IMR-90 (cell line): ENCODE results near the gene FFAR3. TPM values are rescaled to one million over a fixed set of nuclear protein-coding genes. Genes with fewer than 3 reads are reported as not detected.
A peak's percentile ranks its signal among the peaks of the same experiment; 100 is the strongest.

Experiments used
- ATAC-seq: fragments of 200-7000 bp; cut with Tn5 transposase; 2 replicates; pipeline ENCODE4 v1.9.1; 2020; ENCODE audit warnings: low read depth, mild to moderate bottlenecking, moderate library complexity
- BruUV-seq: library from RNA; stranded (reverse); fragments of 400-500 nt; replicated peaks from 2 replicates; lab custom pipeline; 2021; lab: Mats Ljungman, UMichigan
- CTCF ChIA-PET: fragments of 300-600 bp; formaldehyde crosslinking; extraction: SDS; loops from one replicate; lab custom pipeline; 2021; ENCODE audit warnings: antibody characterized with exemption; lab: Yijun Ruan, JAX
- POLR2A ChIA-PET: fragments of 300-600 bp; sonication (Branson Sonifier 250); formaldehyde crosslinking; loops from one replicate; lab custom pipeline; 2022; ENCODE audit warnings: antibody characterized with exemption; ENCODE audit not compliant: unreplicated experiment; lab: Charles Lee
- DNase-seq: peaks from one replicate; pipeline ENCODE4 v3.0.0; 2013
- H2AFZ ChIP-seq: replicated peaks from 2 replicates; pipeline ENCODE3; 2013; ENCODE audit warnings: low read length, mild to moderate bottlenecking; ENCODE audit not compliant: poor library complexity
- H2AK5ac ChIP-seq: 2 replicates; pipeline ENCODE4 v1.6.1; 2013; ENCODE audit warnings: low read depth, low read length, inconsistent platforms
- H2AK9ac ChIP-seq: replicated peaks from 2 replicates; pipeline ENCODE3; 2013; ENCODE audit warnings: mild to moderate bottlenecking, low read depth, low read length, moderate library complexity; ENCODE audit not compliant: poor library complexity
- H2BK120ac ChIP-seq: 2 replicates; pipeline ENCODE4 v1.6.1; 2013; ENCODE audit warnings: low read depth, low read length, inconsistent platforms
- H2BK15ac ChIP-seq: 3 replicates; pipeline ENCODE4 v1.6.1; 2013; ENCODE audit warnings: low read depth, low read length, inconsistent platforms
- H2BK20ac ChIP-seq: 2 replicates; pipeline ENCODE4 v1.6.1; 2013; ENCODE audit warnings: low read depth, mild to moderate bottlenecking, inconsistent platforms, low read length, moderate library complexity
- H2BK5ac ChIP-seq: 2 replicates; pipeline ENCODE4 v1.6.1; 2013; ENCODE audit warnings: mild to moderate bottlenecking, low read depth, low read length, inconsistent platforms; ENCODE audit not compliant: poor library complexity, severe bottlenecking
- H3K14ac ChIP-seq: replicated peaks from 2 replicates; pipeline ENCODE4 v1.6.1; 2013; ENCODE audit warnings: low read depth, low read length, inconsistent platforms
- H3K18ac ChIP-seq: 2 replicates; pipeline ENCODE4 v1.6.1; 2013; ENCODE audit warnings: low read depth, low read length, control low read depth
- H3K23ac ChIP-seq: 2 replicates; pipeline ENCODE4 v1.6.1; 2013; ENCODE audit warnings: low read depth, low read length, inconsistent platforms
- H3K27ac ChIP-seq: 2 replicates; pipeline ENCODE4 v1.5.1; 2013; ENCODE audit warnings: mild to moderate bottlenecking, control low read depth, low read length; ENCODE audit not compliant: insufficient read depth
- H3K27me3 ChIP-seq: 2 replicates; pipeline ENCODE4 v1.6.1; 2013; ENCODE audit warnings: low read length; ENCODE audit not compliant: control insufficient read depth, insufficient read depth
- H3K36me3 ChIP-seq: 2 replicates; pipeline ENCODE4 v1.6.1; 2013; ENCODE audit warnings: low read length, mixed read lengths; ENCODE audit not compliant: control insufficient read depth, insufficient read depth
- H3K4ac ChIP-seq: 2 replicates; pipeline ENCODE4 v1.6.1; 2013; ENCODE audit warnings: low read depth, low read length, inconsistent platforms
- H3K4me1 ChIP-seq: 2 replicates; pipeline ENCODE4 v1.6.1; 2013; ENCODE audit warnings: low read length, mixed read lengths; ENCODE audit not compliant: control insufficient read depth, insufficient read depth
- H3K4me2 ChIP-seq: 2 replicates; pipeline ENCODE4 v1.6.1; 2013; ENCODE audit warnings: low read depth, mild to moderate bottlenecking, control low read depth, low read length, moderate library complexity
- H3K4me3 ChIP-seq: 2 replicates; pipeline ENCODE4 v1.5.1; 2013; ENCODE audit warnings: low read depth, mild to moderate bottlenecking, control low read depth, low read length, moderate library complexity; ENCODE audit not compliant: insufficient read depth
- H3K56ac ChIP-seq: 2 replicates; pipeline ENCODE4 v1.6.1; 2013; ENCODE audit warnings: low read length, inconsistent platforms; ENCODE audit not compliant: insufficient read depth; ENCODE audit errors: extremely low read depth
- H3K79me1 ChIP-seq, 2 experiments: 2 replicates each; pipeline ENCODE4 v1.6.1; 2013; ENCODE audit warnings: low read length in 2 of 2, inconsistent platforms in 1 of 2, low read depth in 1 of 2
- H3K9ac ChIP-seq: 2 replicates; pipeline ENCODE4 v1.6.1; 2013; ENCODE audit warnings: low read depth, low read length, control low read depth
- H3K9me1 ChIP-seq: 2 replicates; pipeline ENCODE4 v1.6.1; 2013; ENCODE audit warnings: low read length, inconsistent platforms; ENCODE audit not compliant: insufficient read depth
- H3K9me3 ChIP-seq: 2 replicates; pipeline ENCODE4 v1.6.1; 2013; ENCODE audit warnings: low read length; ENCODE audit not compliant: control insufficient read depth, insufficient read depth
- H4K20me1 ChIP-seq: 2 replicates; pipeline ENCODE4 v1.6.1; 2013; ENCODE audit warnings: low read length, inconsistent platforms; ENCODE audit not compliant: insufficient read depth
- H4K5ac ChIP-seq: 2 replicates; pipeline ENCODE4 v1.6.1; 2013; ENCODE audit warnings: mild to moderate bottlenecking, low read depth, low read length, control low read depth
- H4K8ac ChIP-seq, 2 experiments: 2 replicates each; pipeline ENCODE4 v1.6.1; 2013; ENCODE audit warnings: low read depth in 2 of 2, low read length in 2 of 2, control low read depth in 1 of 2, inconsistent platforms in 1 of 2
- H4K91ac ChIP-seq: 2 replicates; pipeline ENCODE4 v1.6.1; 2013; ENCODE audit warnings: low read depth, low read length, inconsistent platforms; ENCODE audit not compliant: insufficient read depth
- BHLHE40 ChIP-seq: fragments of 150-350 bp; IDR thresholded peaks from 2 replicates; pipeline ENCODE4 v1.6.1; 2016; ENCODE audit warnings: mild to moderate bottlenecking, low read depth, low read length
- CTCF ChIP-seq: conservative IDR thresholded peaks from 2 replicates; pipeline ENCODE4 v1.5.1; 2012; ENCODE audit warnings: mild to moderate bottlenecking, low read depth, low read length, improper control_type of control experiment
- NFE2L2 ChIP-seq: fragments of 150-350 bp; IDR thresholded peaks from 2 replicates; pipeline ENCODE4 v1.6.1; 2016; ENCODE audit warnings: low read depth, mild to moderate bottlenecking, low read length
- WGBS, 2 experiments: methylation state at CpG; one replicate each; pipeline versions ENCODE4 v1.1.5 to v1.1.7; 2013; ENCODE audit warnings: missing lambda C conversion rate in 2 of 2; ENCODE audit not compliant: insufficient read length in 1 of 2; ENCODE audit errors: extremely low coverage in 2 of 2; 5-methylcytosine and 5-hydroxymethylcytosine counted together
- dilution Hi-C: fragments of 300-500 bp; cut with HindIII; formaldehyde crosslinking; loops from one replicate; pipeline ENCODE4 v1.14.3; 2018; ENCODE audit warnings: low sequenced_read_pairs; ENCODE audit not compliant: unreplicated experiment
- in situ Hi-C: fragments of 300-500 bp; cut with MboI; formaldehyde crosslinking; loops from 3 replicates; pipeline ENCODE4 v1.14.3; 2019; ENCODE audit warnings: low sequenced_read_pairs, inconsistent platforms, mixed read lengths
- intact Hi-C: fragments of 100-400 bp; cut with micrococcal nuclease; formaldehyde crosslinking; loops from 2 replicates; pipeline ENCODE4 v1.10.0; 2022
- polyA plus RNA-seq, 3 experiments: library from polyadenylated mRNA; depleted of rRNA; stranded (reverse); fragments of >200 nt; gene quantifications; 2 replicates each; pipeline ENCODE4 v1.2.3, GENCODE V29; 2012; ENCODE audit warnings: low replicate concordance in 1 of 3
- total RNA-seq: library from RNA; depleted of rRNA; stranded (reverse); fragments of >200 nt; gene quantifications from 2 replicates; pipeline ENCODE4 v1.2.3, GENCODE V29; 2012
- TF ChIP-seq, protein P1 (sequence below): fragments of 150-350 bp; IDR thresholded peaks from 2 replicates; pipeline ENCODE4 v1.6.1; 2017; ENCODE audit warnings: mild to moderate bottlenecking, antibody characterized with exemption, low read length, low read depth

FFAR3 gene
- total and polyA plus RNA-seq, 2 of the 4 experiments (the other 2 are of a cell fraction) = not detected

GRCh38 chr19:35380450-35381124 is 22.3 kb downstream of the FFAR3 start:
- H3K23ac ChIP-seq = no peak overlapping the region
- H2AK9ac ChIP-seq = no peak overlapping the region
- no peak overlapping the region for H4K8ac ChIP-seq
- no peak overlapping the region for H3K56ac ChIP-seq
- H4K5ac ChIP-seq = no peak overlapping the region
- in situ Hi-C loops (no loop called here), intact Hi-C loops (no loop called here), dilution Hi-C loops (no loop called here)
- no peak overlapping the region for H3K18ac ChIP-seq
- no peak overlapping the region for H3K14ac ChIP-seq
- 40% methylated on average over 2 of the region's 9 CpGs; no CpG with 5 or more reads in 1 of the 2 experiments for WGBS, 2 experiments
- ChIA-PET CTCF (no interaction called here), POLR2A (no interaction called here)
- H2BK120ac ChIP-seq = no peak overlapping the region
- H3K9ac ChIP-seq = no peak overlapping the region
- no peak overlapping the region for H2BK15ac ChIP-seq
- H2BK20ac ChIP-seq = no peak overlapping the region
- peak overlapping the region; percentile 21 for H2AFZ ChIP-seq
- no peaks in the 10 kb centered on the region for H3K4me1 ChIP-seq
- no peaks in the 10 kb centered on the region for H3K9me1 ChIP-seq
- no TSS peak for BruUV-seq
- no peak overlapping the region for H2AK5ac ChIP-seq
- H3K27ac ChIP-seq = no peak overlapping the region
- no peaks in the 10 kb centered on the region for H3K36me3 ChIP-seq
- H3K79me1 ChIP-seq = no peaks in the 10 kb centered on the region
- TF ChIP-seq NFE2L2 = no peak
- TF ChIP-seq, protein P1, sequence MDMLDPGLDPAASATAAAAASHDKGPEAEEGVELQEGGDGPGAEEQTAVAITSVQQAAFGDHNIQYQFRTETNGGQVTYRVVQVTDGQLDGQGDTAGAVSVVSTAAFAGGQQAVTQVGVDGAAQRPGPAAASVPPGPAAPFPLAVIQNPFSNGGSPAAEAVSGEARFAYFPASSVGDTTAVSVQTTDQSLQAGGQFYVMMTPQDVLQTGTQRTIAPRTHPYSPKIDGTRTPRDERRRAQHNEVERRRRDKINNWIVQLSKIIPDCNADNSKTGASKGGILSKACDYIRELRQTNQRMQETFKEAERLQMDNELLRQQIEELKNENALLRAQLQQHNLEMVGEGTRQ = no peak
- TF ChIP-seq CTCF = no peak
- no peak for TF ChIP-seq BHLHE40
- no peak overlapping the region for H4K91ac ChIP-seq
- no peak overlapping the region for H3K4ac ChIP-seq
- no peak for DNase-seq
- H2BK5ac ChIP-seq = no peak overlapping the region
- no peak overlapping the region for H3K4me3 ChIP-seq
- no peaks in the 10 kb centered on the region for H4K20me1 ChIP-seq
- peaks cover 3% of the 10 kb centered on the region for H3K9me3 ChIP-seq
- no peak for ATAC-seq
- no peak overlapping the region for H3K4me2 ChIP-seq
- peaks cover 4% of the 10 kb centered on the region for H3K27me3 ChIP-seq
